H7 (cell line): ENCODE measurements around the gene MBIP. TPM values are rescaled to one million over a fixed set of nuclear protein-coding genes. Genes with fewer than 3 reads are reported as not detected.

Experiments
- DNase-seq: peaks from one replicate; pipeline ENCODE4 v3.0.0; 2012
- H3K27me3 ChIP-seq: 2 replicates; pipeline ENCODE4 v1.6.0; 2011; ENCODE audit warnings: mild to moderate bottlenecking, low read length; ENCODE audit not compliant: control insufficient read depth, insufficient read depth
- H3K36me3 ChIP-seq: replicated peaks from 2 replicates; pipeline ENCODE4 v1.5.1; 2011; ENCODE audit warnings: low read length; ENCODE audit not compliant: control insufficient read depth, insufficient read depth
- H3K4me3 ChIP-seq: 2 replicates; pipeline ENCODE4 v1.5.1; 2011; ENCODE audit warnings: low read depth, mild to moderate bottlenecking, control low read depth, low read length, moderate library complexity; ENCODE audit not compliant: insufficient read depth
- total RNA-seq: library from RNA; depleted of rRNA; stranded (reverse); fragments of >200 nt; shearing (Covaris generic); gene quantifications from 2 replicates; pipeline ENCODE4 v1.2.3, GENCODE V29; 2014; rRNA removed

MBIP gene
- total RNA-seq, 1 experiment from 2014 or later, result 7.6 TPM

- no peaks in the 10 kb centered on the region for H3K36me3 ChIP-seq
- H3K4me3 ChIP-seq, result no peak overlapping the region
- DNase-seq, result no peak
- H3K27me3 ChIP-seq, result peaks cover 5% of the 10 kb centered on the region
Measured at GRCh38 chr14:36264595-36264994, 55.8 kb downstream of the MBIP start.

DNA sequence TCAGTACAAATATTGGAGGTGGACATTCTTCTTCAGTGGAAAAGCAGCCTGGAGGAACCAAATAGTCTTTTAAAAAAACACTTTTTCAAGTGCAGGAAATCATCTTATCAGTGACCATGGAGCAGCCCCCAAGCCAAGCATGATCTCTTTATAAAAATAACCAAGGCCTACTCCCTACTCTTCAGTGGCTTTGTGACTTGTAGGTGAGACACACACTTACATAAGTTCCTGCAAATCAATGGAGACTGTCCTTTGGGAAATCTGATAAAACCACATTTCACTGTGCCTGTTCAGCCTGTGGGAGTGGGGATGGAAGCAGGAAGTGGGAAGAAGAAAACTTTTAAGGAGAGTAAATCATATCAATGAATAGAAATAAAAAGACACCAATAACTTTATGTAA is 56.3 kb downstream of the MBIP start:
- no peak for DNase-seq
- no peak overlapping the region for H3K4me3 ChIP-seq
- H3K27me3 ChIP-seq, result peaks cover 5% of the 10 kb centered on the region
- no peaks in the 10 kb centered on the region for H3K36me3 ChIP-seq

- Histone ChIP-seq H3K36me3 (no peaks in the 10 kb centered on the region), H3K27me3 (no peaks in the 10 kb centered on the region), H3K4me3 (no peak overlapping the region)
- no peak for DNase-seq
Measured at GRCh38 chr14:36260970-36261640, 59.3 kb downstream of the MBIP start.

DNA sequence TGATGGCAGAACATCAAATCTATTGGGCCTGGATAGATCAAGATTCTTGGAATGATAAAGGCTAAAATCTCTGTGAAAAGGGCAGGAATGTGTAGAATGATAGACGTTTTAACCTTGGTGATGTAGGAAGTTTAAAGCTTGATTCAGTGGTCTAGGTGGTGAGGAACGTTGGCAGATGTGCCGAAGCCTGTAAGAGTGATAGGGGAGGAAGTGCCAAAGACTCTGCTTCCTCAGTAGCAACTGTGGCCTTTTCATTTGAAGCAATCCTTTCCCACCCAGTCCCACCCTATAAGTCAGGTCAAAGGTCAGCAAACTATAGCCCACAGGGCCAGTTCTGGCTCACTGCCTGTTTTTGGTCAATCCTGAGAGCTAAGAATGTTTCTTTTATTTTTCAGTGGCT is 62.2 kb downstream of the MBIP start:
- no peak for DNase-seq
- no peaks in the 10 kb centered on the region for H3K27me3 ChIP-seq
- no peak overlapping the region for H3K4me3 ChIP-seq
- H3K36me3 ChIP-seq, result no peaks in the 10 kb centered on the region

- H3K27me3 ChIP-seq, result no peaks in the 10 kb centered on the region
- no peak for DNase-seq
- no peaks in the 10 kb centered on the region for H3K36me3 ChIP-seq
- H3K4me3 ChIP-seq, result no peak overlapping the region
Measured at GRCh38 chr14:36256126-36256801, 64.2 kb downstream of the MBIP start.

DNA sequence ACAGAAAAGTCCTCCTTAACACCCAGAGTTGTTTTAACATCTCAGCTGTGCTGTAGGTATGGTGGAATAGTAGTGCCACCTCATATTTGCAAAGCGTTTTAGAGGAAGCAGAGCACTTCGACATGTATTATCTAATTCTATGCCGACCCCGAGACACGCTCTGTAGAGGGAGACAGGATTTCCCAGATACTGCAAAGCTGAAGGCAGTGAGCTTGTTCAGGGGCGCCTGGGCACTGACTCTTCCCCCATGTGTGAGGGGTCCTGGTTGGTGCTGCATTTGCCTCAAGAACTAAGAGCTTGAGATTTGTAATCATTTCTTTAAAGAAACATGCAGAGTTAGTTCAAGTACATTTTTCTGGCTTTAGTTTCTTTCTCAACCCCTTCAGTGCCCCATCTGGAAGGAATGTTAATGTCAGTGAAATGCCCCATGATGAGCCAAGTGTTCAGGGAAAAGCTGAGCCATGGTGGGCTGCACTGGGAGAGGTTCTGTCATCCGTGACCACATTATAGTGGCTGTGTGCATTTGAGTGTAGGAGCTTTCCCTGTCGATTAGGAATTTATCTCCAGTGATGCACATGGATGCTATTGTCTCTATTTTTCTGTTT is 66.3 kb downstream of the MBIP start:
- Histone ChIP-seq H3K36me3 (no peaks in the 10 kb centered on the region), H3K27me3 (no peaks in the 10 kb centered on the region), H3K4me3 (no peak overlapping the region)
- DNase-seq, result no peak

Other genes with a start within 250 kb of the MBIP start
- gene PTCSC3, start 143.9 kb downstream of the MBIP start, total RNA-seq, result not detected in 2 replicates
- gene NKX2-1, start 199.6 kb upstream of the MBIP start, total RNA-seq, result 0.78 and 1.7 TPM in 2 replicates